GM18511 (cell line): ENCODE measurements around the gene TELO2.
"Not testable (repeated sequence)": the region's sequence is repeated elsewhere in the genome, so short reads cannot be mapped to it uniquely, and the experiment has no call there.

Source experiments
- ATAC-seq: cut with Tn5 transposase; IDR thresholded peaks from one replicate; pipeline ENCODE4 v1.9.1; 2021; ENCODE audit warnings: mild to moderate bottlenecking, moderate library complexity; ENCODE audit not compliant: unreplicated experiment

TELO2 gene

DNA sequence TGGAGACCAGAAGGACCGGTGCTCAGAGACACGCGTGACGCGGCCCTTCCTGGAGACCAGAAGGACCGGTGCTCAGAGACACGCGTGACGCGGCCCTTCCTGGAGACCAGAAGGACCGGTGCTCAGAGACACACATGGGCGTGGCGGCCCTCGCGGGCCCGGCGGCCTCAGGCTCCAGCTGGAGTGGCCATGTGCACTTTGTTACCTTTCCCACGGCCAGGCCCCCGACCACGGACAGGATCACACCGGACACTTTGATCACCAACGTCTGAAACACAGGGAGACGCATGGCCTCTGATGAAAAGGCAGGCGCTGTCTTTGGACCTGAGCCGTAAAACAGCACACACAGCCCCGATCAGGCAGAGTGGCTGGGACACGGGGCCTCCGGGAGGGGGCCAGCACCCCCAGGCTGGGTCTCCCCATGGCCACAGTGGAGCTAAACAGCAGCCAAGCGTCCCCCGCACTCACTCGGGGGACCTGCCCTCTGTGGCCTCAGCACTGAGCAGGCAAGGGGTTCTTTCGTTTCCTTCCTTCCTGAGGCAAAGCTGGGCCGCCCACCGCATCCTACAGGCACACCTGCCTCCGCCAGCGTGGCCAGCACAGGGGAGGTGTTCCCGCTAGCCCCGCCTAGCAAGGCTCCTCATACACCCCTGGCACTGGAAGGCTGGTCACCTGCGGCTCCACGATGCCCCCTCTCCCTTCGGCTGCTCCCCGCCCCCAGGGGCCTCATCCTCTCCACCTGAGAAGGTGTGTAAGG, 35.5 kb upstream of the TELO2 start:
- ATAC-seq: no peak

DNA sequence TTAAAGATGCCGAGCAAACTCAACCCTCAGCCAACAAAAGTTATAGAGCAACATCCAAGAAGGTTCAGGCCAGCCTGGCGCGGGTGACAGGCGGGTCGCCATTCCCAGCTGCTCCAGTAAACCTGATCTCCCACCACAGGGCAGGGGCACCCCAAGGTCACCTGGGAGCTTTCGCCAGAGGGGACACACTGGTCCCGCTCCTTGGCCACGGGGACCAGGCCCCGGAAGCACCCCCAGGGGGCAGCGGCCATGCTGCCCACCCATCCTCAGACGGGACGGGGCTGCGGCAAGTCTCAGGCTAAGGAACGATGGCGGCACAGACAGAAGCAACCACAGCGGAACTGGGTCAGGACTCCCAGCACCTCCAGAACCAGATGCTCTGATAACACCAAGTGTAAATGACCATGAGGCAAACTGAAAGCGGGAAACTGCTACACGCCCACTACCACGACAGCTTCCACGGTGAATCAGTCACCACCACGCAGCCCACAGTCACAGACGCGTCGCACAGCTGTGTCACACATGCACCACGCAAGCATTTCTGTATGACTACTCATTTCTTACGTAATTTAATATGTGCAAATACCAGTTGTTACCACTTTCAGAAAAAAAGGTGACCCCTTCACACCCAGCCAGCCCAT, 34.7 kb upstream of the TELO2 start:
- no peak for ATAC-seq

DNA sequence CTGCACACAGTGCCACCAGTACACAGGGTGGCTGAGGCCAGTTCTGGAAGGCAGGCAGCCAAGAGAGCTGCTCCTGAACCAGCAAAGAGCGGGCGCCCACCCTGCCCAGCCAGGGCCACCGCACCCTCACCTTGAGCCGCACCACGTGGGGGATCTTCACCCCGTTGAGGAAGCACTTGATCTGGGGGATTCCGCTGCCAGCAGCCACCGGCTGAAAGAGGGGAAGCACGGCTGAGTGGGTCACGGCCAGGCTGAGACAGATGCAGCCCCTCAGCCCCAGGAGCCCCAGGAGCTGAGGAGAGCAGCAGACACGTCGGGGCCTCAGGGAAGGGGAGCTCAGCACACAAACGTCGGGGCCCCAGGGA, 34.2 kb upstream of the TELO2 start:
- ATAC-seq: no peak

DNA sequence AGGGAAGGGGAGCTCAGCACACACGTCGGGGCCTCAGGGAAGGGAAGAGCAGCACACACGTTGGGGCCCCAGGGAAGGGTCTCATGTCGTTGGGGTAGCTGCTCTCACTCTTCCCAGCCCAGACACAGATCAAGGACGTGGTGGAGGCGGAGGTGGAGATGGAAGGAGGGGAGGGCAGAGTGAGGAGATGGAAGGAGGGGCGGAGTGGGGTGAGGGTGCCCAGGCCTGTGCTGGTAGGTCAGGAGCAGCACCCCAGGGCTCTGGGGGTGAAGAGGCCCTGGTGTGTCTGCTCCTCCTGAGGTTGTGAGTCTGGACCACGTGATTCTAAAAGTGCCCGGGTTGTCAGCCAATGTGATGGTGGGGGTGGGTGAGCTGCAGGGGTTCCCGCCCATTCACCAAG, 33.2 kb upstream of the TELO2 start:
- ATAC-seq: no peak

DNA sequence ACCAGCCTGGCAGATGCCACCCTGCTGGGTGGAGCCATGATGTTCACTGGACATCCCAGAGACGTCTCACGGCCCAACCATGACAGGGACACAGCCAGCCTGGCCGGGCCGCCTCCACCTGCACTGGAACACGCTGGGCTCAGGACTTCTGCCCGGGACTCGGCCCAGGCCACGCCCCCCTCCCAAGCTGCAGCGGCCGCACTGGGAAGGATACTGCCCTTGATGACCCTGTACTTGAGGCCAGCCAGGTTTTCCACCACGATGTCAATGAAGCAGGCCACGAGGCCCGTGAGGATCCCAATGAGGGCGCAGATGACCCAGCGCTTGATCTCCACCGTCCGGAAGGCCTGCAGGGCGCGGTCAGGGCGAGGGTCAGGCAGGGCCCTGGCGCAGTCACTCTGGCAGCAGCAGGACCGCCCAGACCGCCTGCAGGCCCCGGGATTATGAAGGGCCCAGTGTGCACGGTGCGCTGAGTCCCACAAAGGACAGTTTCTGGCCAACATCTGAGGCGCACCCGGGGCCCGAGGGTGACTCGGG, 32.5 kb upstream of the TELO2 start:
- ATAC-seq: no peak

DNA sequence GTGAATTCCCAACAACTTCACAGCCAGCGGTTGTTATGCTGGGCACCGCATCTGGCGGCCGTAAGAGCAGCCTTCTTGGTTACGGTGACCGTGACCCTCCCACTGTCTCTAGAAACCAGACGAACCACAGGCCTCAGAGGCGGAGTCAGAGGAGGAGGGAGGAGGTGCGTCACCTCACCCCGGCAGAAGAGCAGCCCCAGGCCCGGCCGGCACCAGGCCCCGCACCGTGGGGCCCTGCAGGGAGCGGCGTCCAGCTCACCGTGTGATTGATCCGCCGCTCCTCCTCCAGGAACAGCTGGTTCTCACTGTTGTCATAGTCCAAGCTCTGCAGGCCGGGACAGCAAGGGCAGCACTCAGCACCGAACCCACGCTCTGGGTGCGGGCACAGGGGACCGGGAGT, 32.0 kb upstream of the TELO2 start:
- no peak for ATAC-seq

DNA sequence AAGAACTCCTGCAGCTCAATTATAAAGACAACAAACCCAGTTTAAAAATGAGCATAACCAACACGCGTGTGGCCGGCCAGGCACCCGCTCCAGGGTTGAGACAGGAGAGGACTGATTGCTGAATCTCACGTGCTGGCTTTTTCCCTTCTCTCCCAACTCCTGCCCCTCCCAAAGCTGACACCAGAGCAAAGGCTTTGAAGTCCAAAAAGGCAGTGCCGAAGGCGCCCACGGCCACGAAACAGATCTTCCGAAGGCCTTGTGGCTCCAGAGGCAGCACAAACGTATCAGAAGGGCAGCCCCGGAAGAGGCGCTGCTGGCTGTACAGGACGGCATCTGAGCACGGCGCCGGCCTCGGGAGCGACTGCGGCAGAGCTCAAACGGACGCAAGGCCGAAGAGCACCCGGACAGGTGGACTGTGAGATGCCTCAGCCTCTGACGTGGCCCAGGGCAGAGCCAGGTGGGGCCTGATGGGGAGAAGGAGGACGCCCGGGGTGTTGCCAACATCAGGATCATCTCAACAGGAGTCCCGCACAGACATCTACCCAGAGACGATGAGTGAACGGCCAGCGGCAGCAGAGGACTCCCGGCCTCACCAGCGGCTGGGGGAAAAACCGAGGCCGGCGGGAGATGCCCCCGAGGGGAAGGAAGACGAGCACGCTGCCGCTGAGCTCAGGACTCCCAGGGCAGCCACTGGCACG, 28.8 kb upstream of the TELO2 start:
- ATAC-seq: no peak

DNA sequence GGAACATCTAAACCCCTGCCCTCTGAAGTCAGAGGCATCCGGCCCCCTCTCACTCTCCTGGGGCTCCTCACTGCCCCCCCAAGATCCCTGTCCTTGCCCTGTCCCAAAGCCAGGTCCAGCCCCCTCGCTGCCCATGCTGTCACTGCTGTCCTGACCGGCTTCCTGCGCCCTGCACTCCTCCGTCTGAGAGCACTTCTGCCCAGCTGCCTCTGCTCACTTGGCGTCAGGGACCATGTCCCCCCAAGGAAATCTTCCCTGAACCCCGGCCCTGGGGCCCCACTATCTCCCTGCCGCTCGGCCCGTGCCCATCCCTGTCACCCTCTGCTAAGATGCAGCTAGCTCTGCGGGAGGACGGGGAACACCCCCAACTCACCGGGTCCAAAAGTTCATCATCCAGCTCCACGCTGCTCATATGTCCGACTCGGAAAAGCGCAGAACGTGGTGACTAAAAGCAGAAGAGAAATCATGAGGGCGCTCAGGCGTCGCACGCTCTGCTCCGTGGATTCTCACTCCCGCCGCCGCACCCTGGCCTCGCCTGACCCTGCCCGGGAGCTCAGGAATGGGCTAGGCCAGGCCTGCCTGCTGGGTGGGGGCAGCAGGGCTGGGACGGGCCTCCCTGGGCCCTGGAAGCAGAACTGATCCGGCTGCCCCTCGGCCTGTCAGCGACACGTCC, 28.1 kb upstream of the TELO2 start:
- no peak for ATAC-seq

DNA sequence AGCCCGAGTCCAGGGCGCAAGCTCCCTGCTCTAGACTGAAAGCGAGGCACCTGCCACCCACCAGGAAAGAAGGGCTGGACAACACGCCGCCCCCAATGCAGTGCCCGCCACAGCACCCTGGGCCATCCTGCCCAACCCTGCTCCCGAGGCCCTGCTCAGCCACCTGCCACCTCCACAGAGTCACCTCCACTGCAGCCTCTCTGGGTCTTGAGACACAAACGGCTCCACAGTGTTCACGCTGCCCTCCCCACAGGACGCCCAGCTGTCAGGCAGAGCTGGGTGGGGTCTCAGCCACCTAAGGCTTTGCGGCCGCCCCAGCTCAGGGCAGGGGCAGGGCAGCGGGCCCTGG, 27.6 kb upstream of the TELO2 start:
- no peak for ATAC-seq

DNA sequence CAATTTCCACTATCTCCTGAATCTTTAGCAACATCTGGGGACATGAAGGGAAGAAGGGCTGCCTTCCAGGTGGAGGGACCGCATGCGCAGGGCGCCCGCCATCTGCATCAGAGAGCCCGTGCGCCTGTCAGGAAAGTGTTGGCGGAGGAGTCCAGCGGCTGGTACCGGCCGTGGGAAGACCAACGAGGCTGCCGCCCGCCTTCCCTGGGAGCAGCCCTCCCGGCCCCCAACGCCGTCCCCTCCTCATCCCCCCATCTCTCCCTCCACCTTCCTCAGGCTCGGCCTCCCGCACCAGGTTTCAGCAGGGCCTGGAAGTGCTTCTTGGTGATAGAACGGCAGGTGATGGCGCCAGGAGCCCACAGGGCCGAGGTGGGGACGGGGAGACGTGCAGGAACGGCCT, 27.1 kb upstream of the TELO2 start:
- no peak for ATAC-seq

DNA sequence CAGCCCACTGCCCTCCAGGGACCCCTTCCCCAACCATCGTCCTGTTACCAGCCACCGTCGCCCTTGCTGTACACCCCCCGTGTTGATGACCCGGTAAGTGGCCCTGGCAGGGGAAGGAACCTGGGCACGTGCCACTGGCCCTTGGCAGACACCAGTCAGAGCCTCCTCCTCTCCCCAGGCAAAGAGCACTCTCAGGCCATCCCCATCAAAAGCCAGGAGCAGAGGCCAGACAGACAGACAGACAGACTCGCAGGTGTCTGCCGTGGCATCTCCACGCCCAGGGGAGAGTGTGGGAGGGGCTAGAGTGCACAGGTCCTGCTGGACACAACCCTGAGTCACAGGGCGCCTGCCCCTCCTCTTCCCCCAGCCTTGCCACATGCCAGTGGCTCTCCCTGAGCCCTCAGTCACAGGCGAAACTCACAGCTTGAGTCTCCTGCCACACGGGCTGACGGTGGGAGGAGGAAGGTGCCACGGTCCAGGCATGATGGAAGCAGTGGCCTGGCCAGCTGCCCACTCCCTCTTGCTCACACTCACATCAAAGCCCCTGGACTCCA, 26.1 kb upstream of the TELO2 start:
- ATAC-seq: no peak

DNA sequence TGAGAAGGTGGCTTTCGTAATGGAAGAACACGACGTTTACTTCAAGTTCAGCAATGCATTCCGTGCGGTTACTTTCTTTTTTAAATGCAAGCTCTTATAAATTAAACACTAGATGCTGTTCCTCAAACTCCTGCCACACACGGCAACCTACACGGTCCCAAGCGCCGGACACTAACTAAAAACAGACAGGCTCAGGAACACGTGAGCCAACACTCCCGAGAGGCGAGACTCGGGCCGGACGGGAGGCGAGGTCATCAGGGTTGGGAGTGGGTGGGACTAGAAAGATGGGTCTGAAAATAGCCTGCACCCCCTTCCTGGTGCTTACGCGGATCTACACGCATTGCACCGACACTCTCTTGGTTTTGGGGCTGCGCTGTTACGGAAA, 24.7 kb upstream of the TELO2 start:
- no peak for ATAC-seq

DNA sequence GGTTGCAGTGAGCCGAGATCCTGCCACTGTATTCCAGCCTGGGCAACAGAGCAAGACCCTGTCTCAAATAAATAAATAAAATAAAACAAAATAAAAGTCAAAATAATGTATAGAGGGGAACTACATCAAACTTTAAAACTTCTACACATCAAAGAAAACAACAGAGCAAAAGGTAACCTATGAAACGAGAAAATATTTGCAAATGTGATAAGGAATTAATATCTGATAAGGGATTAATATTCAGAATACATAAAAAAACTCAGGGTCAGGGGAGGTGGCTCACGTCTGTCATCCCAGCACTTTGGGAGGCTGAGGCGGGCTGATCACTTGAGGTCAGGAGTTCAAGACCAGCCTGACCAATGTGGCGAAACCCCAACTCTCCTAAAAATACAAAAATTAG, 24.0 kb upstream of the TELO2 start:
- ATAC-seq: not testable (repeated sequence)

DNA sequence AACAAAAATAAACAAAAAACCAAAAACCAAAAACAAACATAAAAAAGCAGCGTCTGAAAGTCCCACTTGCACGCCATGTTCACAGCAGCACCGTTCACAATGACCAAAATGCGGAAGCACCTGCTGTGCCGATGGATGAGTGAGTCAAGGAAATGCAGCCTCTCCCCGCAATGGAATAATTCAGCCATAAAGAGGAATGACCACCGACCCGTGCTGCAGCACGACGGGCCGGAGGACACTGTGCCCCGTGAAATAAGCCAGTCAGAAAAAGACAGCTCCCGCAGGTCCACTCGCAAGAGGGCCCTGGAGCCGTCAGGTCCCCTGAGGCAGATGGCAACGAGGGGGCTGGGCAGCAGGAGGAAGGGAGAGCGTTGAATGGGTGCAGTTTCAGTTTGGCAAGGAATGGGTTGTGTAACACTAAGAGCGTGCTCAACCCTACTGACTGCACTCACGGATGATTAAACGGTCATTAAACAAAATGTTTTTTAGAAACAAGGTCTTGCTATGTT, 23.4 kb upstream of the TELO2 start:
- ATAC-seq: no peak

DNA sequence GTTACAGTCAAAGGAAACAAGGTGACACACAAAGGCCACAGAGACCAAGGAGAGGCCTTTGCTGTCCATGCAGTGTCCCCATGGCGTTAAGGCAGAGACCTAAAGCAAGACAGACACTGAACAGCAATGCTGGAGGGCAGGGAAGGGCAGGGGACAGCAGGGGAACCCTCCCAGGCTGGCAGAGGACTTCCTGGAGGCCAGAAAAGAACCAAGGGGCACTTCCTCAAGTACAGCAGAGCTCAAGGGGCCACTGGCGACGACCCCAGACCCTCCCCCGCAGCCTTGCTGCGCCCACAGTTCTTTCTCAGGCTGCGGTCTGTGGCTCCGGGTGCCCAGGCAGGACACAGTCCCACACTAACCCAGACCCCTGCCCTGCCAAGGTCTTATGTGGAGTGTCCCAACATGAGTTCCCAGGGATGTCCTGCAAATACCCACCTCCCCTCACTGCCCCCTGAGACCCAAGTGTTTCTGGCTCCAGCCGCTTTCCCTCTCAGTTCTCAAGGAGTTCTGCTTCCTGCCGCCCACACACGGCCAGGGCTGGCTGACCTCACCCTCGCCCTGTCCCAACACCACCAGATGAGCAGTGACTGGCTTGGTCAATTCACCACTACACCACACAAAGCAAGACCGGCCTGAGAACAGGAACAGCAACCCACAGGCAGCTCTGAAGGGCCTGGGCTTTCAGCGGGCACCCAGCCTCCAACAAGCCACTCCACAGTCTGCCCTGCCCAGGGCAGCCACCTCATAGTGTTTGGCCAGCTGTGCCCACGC, 22.5 kb upstream of the TELO2 start:
- no peak for ATAC-seq

DNA sequence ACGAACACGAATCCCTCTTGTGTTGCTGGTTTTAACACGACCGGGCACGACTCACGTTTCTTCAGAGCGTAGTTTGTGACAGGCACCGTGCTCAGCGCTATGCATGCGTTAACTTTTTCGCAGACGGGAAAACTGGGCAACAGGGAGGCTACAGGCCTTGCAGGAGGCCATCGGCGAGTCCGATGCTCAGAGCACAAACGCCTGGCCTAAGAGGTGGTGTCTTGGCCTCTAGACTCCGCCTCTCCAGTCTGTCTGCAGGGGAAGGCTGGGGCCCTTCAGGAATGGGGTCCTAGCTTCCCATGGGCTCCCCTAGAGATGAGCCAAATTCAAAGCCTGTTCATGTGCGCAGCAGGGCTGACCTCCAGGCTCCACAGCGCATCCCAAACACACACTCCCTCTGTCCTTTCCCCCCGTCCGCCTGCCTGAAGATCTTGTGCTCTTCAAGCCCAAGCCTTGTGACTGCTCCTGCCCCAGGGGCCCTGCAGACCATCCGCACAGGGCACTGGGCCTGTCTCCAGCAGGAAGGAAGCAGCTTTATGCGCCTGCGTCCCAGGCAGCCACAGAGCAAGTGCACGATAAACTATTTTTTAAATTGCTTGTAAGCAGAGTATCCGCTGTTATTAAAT, 21.5 kb upstream of the TELO2 start:
- no peak for ATAC-seq

DNA sequence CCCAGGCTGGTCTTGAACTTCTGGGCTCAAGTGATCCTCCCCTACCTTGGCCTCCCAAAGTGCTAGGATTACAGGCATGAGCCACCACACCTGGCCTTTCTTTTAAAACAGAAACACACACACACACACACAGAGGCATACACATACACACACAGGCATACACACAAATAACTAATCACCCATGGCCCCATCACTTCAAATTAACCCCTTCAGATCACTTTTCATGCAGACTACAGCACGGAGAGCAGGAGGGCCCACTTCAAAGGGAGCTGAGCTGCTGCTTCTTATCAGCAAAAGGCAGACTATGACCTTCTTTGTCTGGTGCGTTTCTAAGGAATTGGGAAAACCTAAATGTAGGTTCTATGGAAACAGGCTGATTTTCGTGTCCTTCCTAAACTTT, 20.2 kb upstream of the TELO2 start:
- ATAC-seq: no peak

DNA sequence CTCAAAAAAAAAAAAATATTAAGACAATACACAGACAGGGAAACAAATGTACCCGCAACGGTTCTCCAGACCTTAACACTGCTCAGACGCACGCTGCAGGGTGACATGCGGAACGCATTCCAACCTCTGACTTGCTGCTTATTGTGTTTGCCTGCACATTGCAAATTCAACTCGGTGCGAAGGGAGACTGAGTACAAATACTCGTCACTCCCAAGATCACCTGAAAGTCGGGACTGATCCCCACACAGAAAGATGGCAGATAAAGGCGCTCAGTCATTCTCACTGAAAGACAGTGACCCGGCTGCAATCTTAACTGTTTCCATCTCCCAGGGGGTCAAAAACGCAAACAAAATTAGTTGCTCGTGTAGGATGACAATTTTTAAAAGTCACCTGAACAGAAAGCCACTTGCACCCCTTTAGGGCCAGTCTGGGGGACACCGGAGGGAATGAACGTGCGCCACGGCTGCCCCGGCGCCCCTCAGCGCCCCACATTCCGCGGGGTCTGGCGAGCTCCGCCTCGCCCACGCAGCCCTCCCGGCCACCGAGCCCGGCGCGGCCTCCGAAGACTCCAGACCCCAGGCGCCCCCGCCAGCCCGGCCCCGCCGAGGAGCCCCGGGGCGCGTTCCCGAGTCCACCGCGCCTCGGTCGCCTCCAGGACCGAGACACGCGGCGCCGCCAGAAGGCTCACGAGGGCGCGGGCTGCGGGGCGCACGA, 18.9 kb upstream of the TELO2 start:
- ATAC-seq: peak; percentile 19
